MM.1S (cell line): ENCODE results near the gene LIMS1.
A peak's percentile ranks its signal among the peaks of the same experiment; 100 is the strongest.
"Not testable (repeated sequence)": the region's sequence is repeated elsewhere in the genome, so short reads cannot be mapped to it uniquely, and the experiment has no call there.

Source experiments
- DNase-seq: peaks from one replicate; pipeline ENCODE4 v3.0.0-alpha.2; 2015
- H2AFZ ChIP-seq: fragments of 300-600 bp; sonication (generic); 2 replicates; pipeline ENCODE4 v1.6.0; 2016; ENCODE audit warnings: antibody characterized with exemption, low read length
- H3F3A ChIP-seq: fragments of 300-600 bp; sonication (generic); 2 replicates; pipeline ENCODE4 v1.6.1; 2016; ENCODE audit warnings: mild to moderate bottlenecking, antibody characterized with exemption, low read length, moderate library complexity, mixed read lengths; ENCODE audit not compliant: insufficient read depth
- H3K27ac ChIP-seq: fragments of 300-600 bp; sonication (generic); 2 replicates; pipeline ENCODE4 v1.5.1; 2016; ENCODE audit warnings: mild to moderate bottlenecking, low read length
- H3K27me3 ChIP-seq: fragments of 300-600 bp; sonication (generic); replicated peaks from 2 replicates; pipeline ENCODE4 v1.6.0; 2016; ENCODE audit warnings: low read length; ENCODE audit not compliant: insufficient read depth
- H3K36me3 ChIP-seq: fragments of 300-600 bp; sonication (generic); replicated peaks from 2 replicates; pipeline ENCODE4 v1.6.1; 2016; ENCODE audit warnings: mild to moderate bottlenecking, low read length, mixed read lengths; ENCODE audit not compliant: insufficient read depth
- H3K4me1 ChIP-seq: fragments of 300-600 bp; sonication (generic); 2 replicates; pipeline ENCODE4 v1.6.1; 2016; ENCODE audit warnings: low read length, mixed read lengths
- H3K4me2 ChIP-seq: fragments of 300-600 bp; sonication (generic); 2 replicates; pipeline ENCODE4 v1.6.0; 2016; ENCODE audit warnings: low read depth, low read length
- H3K4me3 ChIP-seq: fragments of 300-600 bp; sonication (generic); 2 replicates; pipeline ENCODE4 v1.5.1; 2016; ENCODE audit warnings: low read length, mixed read lengths
- H3K79me2 ChIP-seq: fragments of 300-600 bp; sonication (generic); 2 replicates; pipeline ENCODE4 v1.6.1; 2016; ENCODE audit warnings: mixed run types, low read length, mixed read lengths
- H3K9ac ChIP-seq: fragments of 300-600 bp; sonication (generic); 2 replicates; pipeline ENCODE4 v1.6.1; 2016; ENCODE audit warnings: low read length, mixed read lengths
- H3K9me2 ChIP-seq: fragments of 300-600 bp; sonication (generic); replicated peaks from 2 replicates; pipeline ENCODE4 v1.6.1; 2016; ENCODE audit warnings: mild to moderate bottlenecking, low read length, mixed read lengths; ENCODE audit not compliant: insufficient read depth
- H3K9me3 ChIP-seq: fragments of 300-600 bp; sonication (generic); replicated peaks from 2 replicates; pipeline ENCODE4 v1.6.1; 2016; ENCODE audit warnings: mild to moderate bottlenecking, low read length, mixed read lengths; ENCODE audit not compliant: insufficient read depth
- H4K20me1 ChIP-seq: fragments of 300-600 bp; sonication (generic); 2 replicates; pipeline ENCODE4 v1.6.1; 2016; ENCODE audit warnings: mild to moderate bottlenecking, low read length, moderate library complexity, mixed read lengths; ENCODE audit not compliant: insufficient read depth
- CTCF ChIP-seq: fragments of 300-600 bp; sonication (generic); IDR thresholded peaks from 2 replicates; pipeline ENCODE4 v1.5.1; 2016; ENCODE audit warnings: antibody characterized with exemption, low read length, mixed read lengths
- EZH2 ChIP-seq: fragments of 300-600 bp; sonication (generic); optimal IDR thresholded peaks from 2 replicates; pipeline ENCODE3; 2017; ENCODE audit warnings: low read depth, mild to moderate bottlenecking, antibody characterized with exemption, low read length, mixed read lengths
- EZH2phosphoT487 ChIP-seq: fragments of 300-600 bp; sonication (generic); IDR thresholded peaks from 2 replicates; pipeline ENCODE4 v1.6.1; 2018; ENCODE audit warnings: antibody characterized with exemption, low read length

LIMS1 gene

GRCh38 chr2:108594982-108595464 is 60.8 kb downstream of the LIMS1 start:
- no peaks in the 10 kb centered on the region for H3K9me2 ChIP-seq
- DNase-seq = peak; percentile 85
- peak overlapping the region; percentile 23 for H3K4me3 ChIP-seq
- H4K20me1 ChIP-seq = no peaks in the 10 kb centered on the region
- H3K4me1 ChIP-seq = peaks cover 40% of the 10 kb centered on the region
- H3K9ac ChIP-seq = peak overlapping the region; percentile 58
- H3K4me2 ChIP-seq = peak overlapping the region; percentile 69
- no peak overlapping the region for H2AFZ ChIP-seq
- TF ChIP-seq CTCF (no peak), EZH2phosphoT487 (no peak), EZH2 (no peak)
- no peaks in the 10 kb centered on the region for H3K27me3 ChIP-seq
- peaks cover 23% of the 10 kb centered on the region for H3F3A ChIP-seq
- peak overlapping the region; percentile 91 for H3K27ac ChIP-seq
- no peaks in the 10 kb centered on the region for H3K9me3 ChIP-seq
- no peaks in the 10 kb centered on the region for H3K36me3 ChIP-seq
- H3K79me2 ChIP-seq = peaks cover 67% of the 10 kb centered on the region

- peak overlapping the region; percentile 58; the same call in 1 of the 2 replicates for H3K9ac ChIP-seq
- H3K4me1 ChIP-seq = peaks cover 38% of the 10 kb centered on the region
- H3K79me2 ChIP-seq = peaks cover 65% of the 10 kb centered on the region
- not testable (repeated sequence) for H3K36me3 ChIP-seq, H2AFZ ChIP-seq, H3K27me3 ChIP-seq, H3K4me3 ChIP-seq, DNase-seq, H3K9me3 ChIP-seq, H4K20me1 ChIP-seq, H3K9me2 ChIP-seq
- peak overlapping the region; percentile 91; the same call in 1 of the 2 replicates for H3K27ac ChIP-seq
- H3F3A ChIP-seq = peaks cover 23% of the 10 kb centered on the region
- peak overlapping the region; percentile 69; the same call in 1 of the 2 replicates for H3K4me2 ChIP-seq
Observed at GRCh38 chr2:108595771-108596170, 61.5 kb downstream of the LIMS1 start.

GRCh38 chr2:108597105-108597744 is 63.0 kb downstream of the LIMS1 start:
- not testable (repeated sequence) for H3K36me3 ChIP-seq, H3K27me3 ChIP-seq, H3K4me3 ChIP-seq, H2AFZ ChIP-seq, H3K9me2 ChIP-seq, H3K9ac ChIP-seq, H3K4me2 ChIP-seq, H4K20me1 ChIP-seq, H3K9me3 ChIP-seq, H3K27ac ChIP-seq, DNase-seq
- peaks cover 36% of the 10 kb centered on the region for H3K4me1 ChIP-seq
- peaks cover 23% of the 10 kb centered on the region for H3F3A ChIP-seq
- peaks cover 67% of the 10 kb centered on the region for H3K79me2 ChIP-seq

DNA sequence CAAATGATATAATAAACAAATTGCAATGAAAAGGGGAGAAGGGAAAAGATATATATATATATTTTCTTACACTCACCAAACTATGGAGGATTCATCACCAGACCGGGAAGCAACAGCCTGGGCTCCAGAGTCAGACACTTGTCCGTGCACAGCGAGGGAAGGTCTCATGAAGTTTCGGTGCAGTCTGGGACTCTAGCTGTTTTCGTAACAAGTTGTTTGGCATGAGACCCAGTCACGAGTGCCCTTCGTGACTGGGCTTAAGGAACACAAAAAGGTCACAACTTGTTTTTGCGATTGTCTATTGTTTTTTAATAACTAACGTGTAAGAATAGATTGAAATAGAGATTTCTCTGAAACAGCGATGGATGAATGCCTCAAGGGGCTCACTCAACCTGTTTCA is 66.9 kb downstream of the LIMS1 start:
- H3K36me3 ChIP-seq = not testable (repeated sequence)
- Histone ChIP-seq H3F3A (peaks cover 20% of the 10 kb centered on the region), H3K79me2 (peaks cover 71% of the 10 kb centered on the region)

GRCh38 chr2:108602422-108602821 is 68.2 kb downstream of the LIMS1 start:
- no peak overlapping the region for H3K9ac ChIP-seq
- H3K79me2 ChIP-seq = peaks cover 75% of the 10 kb centered on the region
- no peaks in the 10 kb centered on the region for H3K9me3 ChIP-seq
- no peaks in the 10 kb centered on the region for H3K36me3 ChIP-seq
- DNase-seq = no peak
- peaks cover 28% of the 10 kb centered on the region for H3F3A ChIP-seq
- H3K4me2 ChIP-seq = no peak overlapping the region
- no peaks in the 10 kb centered on the region for H3K9me2 ChIP-seq
- no peaks in the 10 kb centered on the region for H4K20me1 ChIP-seq
- H3K4me1 ChIP-seq = peaks cover 35% of the 10 kb centered on the region
- no peak overlapping the region for H3K27ac ChIP-seq
- no peak overlapping the region for H2AFZ ChIP-seq
- no peak overlapping the region for H3K4me3 ChIP-seq
- no peaks in the 10 kb centered on the region for H3K27me3 ChIP-seq
- TF ChIP-seq CTCF (no peak), EZH2 (no peak), EZH2phosphoT487 (no peak)

More for the DNA sequence above, 66.9 kb downstream of the LIMS1 start:
- H3K4me3 ChIP-seq, H3K4me2 ChIP-seq, H4K20me1 ChIP-seq, H3K9me2 ChIP-seq, H3K27ac ChIP-seq, H3K9ac ChIP-seq, H2AFZ ChIP-seq, H3K9me3 ChIP-seq, H3K27me3 ChIP-seq, DNase-seq: not testable (repeated sequence)
- H3K4me1 ChIP-seq = peaks cover 23% of the 10 kb centered on the region
